ENCODE measurements around the gene DNAH3. TPM values are rescaled to one million over a fixed set of nuclear protein-coding genes. Genes with fewer than 3 reads are reported as not detected.
A peak's percentile ranks its signal among the peaks of the same experiment; 100 is the strongest.

DNAH3 gene
- total and polyA plus RNA-seq, 2 of the 8 experiments (the other 6 are each of a cell fraction or from before 2014, with no cell fraction given) = 0.57 to 0.71 TPM

GRCh38 chr16:21159281-21159951 lies 8.8 kb upstream of the DNAH3 start:
- no peaks in the 10 kb centered on the region for H3K9me3 ChIP-seq (ENCODE audit: insufficient read depth in 2 of 2, low read depth in 1 of 2, low read length in 1 of 2)
- H2BK120ac ChIP-seq (replicated peaks; ENCODE audit: low read depth, low read length) = no peak overlapping the region
- DNase-seq (ENCODE audit: low read depth in 1 of 2, low spot score in 2 of 2) = peak in 1 of 2 experiments; percentile 76
- H2BK20ac ChIP-seq (ENCODE audit: low read length) = no peak overlapping the region
- peak overlapping the region; percentile 54 for H2AFZ ChIP-seq (ENCODE audit: low read length)
- peak overlapping the region; percentile 6; the same call in 1 of the 2 replicates for H4K8ac ChIP-seq (ENCODE audit: extremely low read depth, insufficient read depth, low read length)
- H3K79me2 ChIP-seq (ENCODE audit: control insufficient read depth in 1 of 2, insufficient read depth in 2 of 2, low read length in 2 of 2) = peaks cover 0 to 22% of the 10 kb centered on the region in 2 experiments; a peak in 2 of 4 replicates
- H4K5ac ChIP-seq (ENCODE audit: insufficient read length, low read depth, low read length) = peak overlapping the region; percentile 10
- H3K36me3 ChIP-seq (ENCODE audit: control insufficient read depth in 2 of 4, insufficient read depth in 4 of 4, low read length in 3 of 4) = peaks cover 8 to 31% (median 23%) of the 10 kb centered on the region in 4 experiments
- H2BK15ac ChIP-seq (ENCODE audit: low read length) = peak overlapping the region; percentile 73; the same call in 1 of the 2 replicates
- H4K20me1 ChIP-seq (replicated peaks in 1 of 2; ENCODE audit: control insufficient read depth in 1 of 2, insufficient read depth in 2 of 2, low read length in 2 of 2) = peaks cover 0 to 2% of the 10 kb centered on the region in 2 experiments
- H3K18ac ChIP-seq (ENCODE audit: extremely low read depth, low read length) = peak overlapping the region; percentile 86
- peak overlapping the region; percentile 25; the same call in 1 of the 2 replicates for H3K27ac ChIP-seq (ENCODE audit: low read depth, low read length)
- H3K4me2 ChIP-seq (ENCODE audit: insufficient read depth in 1 of 2, low read depth in 2 of 2, low read length in 2 of 2) = peak overlapping the region; percentile 72 to 97
- H2BK12ac ChIP-seq (ENCODE audit: low read depth, low read length) = no peak overlapping the region
- H3K23ac ChIP-seq (ENCODE audit: insufficient read length) = no peak overlapping the region
- H3K56ac ChIP-seq (replicated peaks; ENCODE audit: insufficient read length, low read depth, low read length) = no peak overlapping the region
- H3K23me2 ChIP-seq (ENCODE audit: low read depth, low read length) = peaks cover 11% of the 10 kb centered on the region
- H2BK5ac ChIP-seq (ENCODE audit: low read depth, low read length) = peak overlapping the region; percentile 82; the same call in 1 of the 2 replicates
- CTCF ChIA-PET (ENCODE audit: partially characterized antibody) = interaction anchor here (0.9 to 5.8 kb wide), 9 partner anchors 9 to 1533 kb away, joined by 3 to 42 read pairs (median 5); partner anchors contain the start of genes CRYM and DNAH3
- H4K91ac ChIP-seq (replicated peaks; ENCODE audit: insufficient read length, low read length) = no peak overlapping the region
- FAIRE-seq = no peak
- peaks cover 2% of the 10 kb centered on the region; the same call in 1 of the 2 replicates for H3K79me1 ChIP-seq (ENCODE audit: low read depth, low read length)
- POLR2A ChIA-PET (ENCODE audit: partially characterized antibody) = interaction anchor here (0.5 to 1.6 kb wide), 6 partner anchors 17 to 142 kb away, joined by 3 to 9 read pairs (median 3); no protein-coding TSS in a partner anchor
- no peak overlapping the region for H3K14ac ChIP-seq (ENCODE audit: insufficient read length)
- peaks cover 0 to 7% (median 1%) of the 10 kb centered on the region in 4 experiments; a peak in 3 of 7 replicates for H3K27me3 ChIP-seq (replicated peaks in 1 of 4; ENCODE audit: control insufficient read depth in 3 of 4, extremely low read depth in 1 of 4, insufficient read depth in 3 of 4, low read length in 3 of 4)
- H2AK5ac ChIP-seq (ENCODE audit: low read depth, low read length) = no peak overlapping the region
- peak overlapping the region in 3 of 4 experiments; percentile 34 to 61 (median 51); a peak in 5 of 7 replicates for H3K9ac ChIP-seq (replicated peaks in 1 of 4; ENCODE audit: extremely low read depth in 1 of 4, low read depth in 3 of 4, low read length in 3 of 4)
- peak overlapping the region; percentile 57 to 86 (median 74) for H3K4me3 ChIP-seq (ENCODE audit: extremely low read depth in 1 of 4, insufficient read depth in 2 of 4, low read depth in 3 of 4, low read length in 4 of 4)
- no peak overlapping the region for H3K4ac ChIP-seq (replicated peaks; ENCODE audit: insufficient read length, low read depth, low read length)
- 4% methylated on average over 25 of the region's 27 CpGs; no CpG with 5 or more reads in 1 of the 2 experiments for WGBS, 2 experiments (ENCODE audit: extremely low coverage in 1 of 2, insufficient coverage in 1 of 2, insufficient read length in 1 of 2, insufficient replicate concordance in 2 of 2, low coverage in 1 of 2, low lambda C conversion rate in 2 of 2, missing lambda C conversion rate in 1 of 2)
- peaks cover 0 to 10% (median 5%) of the 10 kb centered on the region in 4 experiments; a peak in 4 of 7 replicates for H3K4me1 ChIP-seq (replicated peaks in 1 of 4; ENCODE audit: control insufficient read depth in 3 of 4, insufficient read depth in 4 of 4, low read length in 3 of 4)
- TF ChIP-seq FOSL1 (IDR thresholded peaks at IDR 0.05; ENCODE audit: insufficient read depth, low read depth, low read length) (no peak), PHF8 (conservative IDR thresholded peaks at IDR 0.05; ENCODE audit: low read depth, low read length) (0 out of 2 replicates have a peak, but pooled peaks have one; percentile 33), CHD2 (IDR thresholded peaks at IDR 0.05; ENCODE audit: low read length) (0 out of 2 replicates have a peak, but pooled peaks have one; percentile 28), BACH1 (IDR thresholded peaks at IDR 0.05; ENCODE audit: low read length) (no peak), TAF7 (optimal IDR thresholded peaks at IDR 0.05; ENCODE audit: borderline replicate concordance, low read depth, low read length) (no peak), CTBP2 (IDR thresholded peaks at IDR 0.05; ENCODE audit: borderline replicate concordance, insufficient read depth, insufficient read length, low read length) (peak; percentile 40), SP1 (IDR thresholded peaks at IDR 0.05; ENCODE audit: low read depth, low read length) (0 out of 2 replicates have a peak, but pooled peaks have one; percentile 13), SAP30 (IDR thresholded peaks at IDR 0.05; ENCODE audit: insufficient read depth, insufficient replicate concordance, low read length) (peak; percentile 59), KDM4A (IDR thresholded peaks at IDR 0.05; ENCODE audit: low read depth, low read length, severe bottlenecking) (peak; percentile 41), GTF2F1 (IDR thresholded peaks at IDR 0.05; ENCODE audit: borderline replicate concordance, low read depth, low read length) (no peak)

All from H1 (cell line).